ENCODE data around the gene GGACT. TPM values are rescaled to one million over a fixed set of nuclear protein-coding genes. Genes with fewer than 3 reads are reported as not detected.

The GGACT gene
- polyA plus RNA-seq, 1 donor from 2014 or later = 1.7 TPM

DNA sequence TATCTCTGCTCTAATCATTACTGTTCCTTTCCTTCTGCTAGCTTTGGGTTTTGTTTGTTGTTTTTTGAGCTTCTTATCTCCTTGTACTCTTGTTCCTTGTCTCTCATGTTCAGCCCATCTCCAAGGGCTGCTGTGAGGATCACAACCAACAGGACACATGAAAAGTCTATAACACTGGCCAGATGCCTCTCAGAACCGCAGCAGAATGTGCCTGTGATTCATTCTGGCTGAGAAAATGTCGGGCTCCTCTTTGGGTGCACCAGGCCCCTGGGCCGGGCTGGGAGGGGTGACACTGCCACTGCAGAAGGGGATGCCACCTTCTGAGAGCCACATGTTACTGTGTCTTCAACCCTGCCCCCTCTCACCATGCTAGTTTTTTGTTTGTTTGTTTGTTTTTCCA, 48.0 kb downstream of the GGACT start:
- Histone ChIP-seq H3K27me3 (ENCODE audit: insufficient read depth, low read depth, low read length) (no peaks in the 10 kb centered on the region), H3K27ac (ENCODE audit: low read length) (no peak overlapping the region), H3K4me3 (ENCODE audit: low read length) (no peak overlapping the region), H3F3A (ENCODE audit: insufficient read depth, low read length, poor library complexity, severe bottlenecking) (no peaks in the 10 kb centered on the region), H3K4me2 (ENCODE audit: low read length) (no peak overlapping the region), H3K36me3 (ENCODE audit: insufficient read depth, low read length) (no peaks in the 10 kb centered on the region), H2AFZ (ENCODE audit: low read depth, low read length) (no peak overlapping the region), H3K9me2 (ENCODE audit: insufficient read depth, low read length) (no peaks in the 10 kb centered on the region), H3K9me3 (ENCODE audit: low read length) (no peaks in the 10 kb centered on the region), H3K79me2 (replicated peaks; ENCODE audit: insufficient read depth, low read length) (no peaks in the 10 kb centered on the region), H4K20me1 (ENCODE audit: insufficient read depth) (no peaks in the 10 kb centered on the region), H3K9ac (ENCODE audit: low read length) (no peak overlapping the region)
- TF ChIP-seq REST (IDR thresholded peaks at IDR 0.05; ENCODE audit: borderline replicate concordance) (no peak), EZH2 (IDR thresholded peaks at IDR 0.05; ENCODE audit: borderline replicate concordance, insufficient read depth, low read length, poor library complexity, severe bottlenecking) (no peak), EP300 (conservative IDR thresholded peaks at IDR 0.05; ENCODE audit: poor library complexity, severe bottlenecking) (no peak)

GRCh38 chr13:100537951-100538462, 50.6 kb downstream of the GGACT start:
- Histone ChIP-seq H3K9me2 (ENCODE audit: insufficient read depth, low read length) (no peaks in the 10 kb centered on the region), H3K4me3 (ENCODE audit: low read length) (no peak overlapping the region), H4K20me1 (ENCODE audit: insufficient read depth) (no peaks in the 10 kb centered on the region), H3K27ac (ENCODE audit: low read length) (no peak overlapping the region), H3K9ac (ENCODE audit: low read length) (no peak overlapping the region), H2AFZ (ENCODE audit: low read depth, low read length) (no peak overlapping the region), H3K9me3 (ENCODE audit: low read length) (no peaks in the 10 kb centered on the region), H3K36me3 (ENCODE audit: insufficient read depth, low read length) (no peaks in the 10 kb centered on the region), H3K4me2 (ENCODE audit: low read length) (no peak overlapping the region), H3K27me3 (ENCODE audit: insufficient read depth, low read depth, low read length) (no peaks in the 10 kb centered on the region), H3F3A (ENCODE audit: insufficient read depth, low read length, poor library complexity, severe bottlenecking) (no peaks in the 10 kb centered on the region), H3K79me2 (replicated peaks; ENCODE audit: insufficient read depth, low read length) (no peaks in the 10 kb centered on the region)
- TF ChIP-seq RAD21 (conservative IDR thresholded peaks at IDR 0.05) (no peak), MXI1 (conservative IDR thresholded peaks at IDR 0.05; ENCODE audit: poor library complexity, severe bottlenecking) (no peak), EZH2 (IDR thresholded peaks at IDR 0.05; ENCODE audit: borderline replicate concordance, insufficient read depth, low read length, poor library complexity, severe bottlenecking) (no peak), SMC3 (conservative IDR thresholded peaks at IDR 0.05; ENCODE audit: poor library complexity) (no peak), EP300 (conservative IDR thresholded peaks at IDR 0.05; ENCODE audit: poor library complexity, severe bottlenecking) (no peak)

- Histone ChIP-seq H3K79me2 (replicated peaks; ENCODE audit: insufficient read depth, low read length) (no peaks in the 10 kb centered on the region), H3K27ac (ENCODE audit: low read length) (no peak overlapping the region), H3K9me2 (ENCODE audit: insufficient read depth, low read length) (no peaks in the 10 kb centered on the region), H3K4me2 (ENCODE audit: low read length) (no peak overlapping the region), H3F3A (ENCODE audit: insufficient read depth, low read length, poor library complexity, severe bottlenecking) (no peaks in the 10 kb centered on the region), H3K9me3 (ENCODE audit: low read length) (no peaks in the 10 kb centered on the region), H3K9ac (ENCODE audit: low read length) (no peak overlapping the region), H4K20me1 (ENCODE audit: insufficient read depth) (no peaks in the 10 kb centered on the region), H3K4me3 (ENCODE audit: low read length) (no peak overlapping the region), H3K27me3 (ENCODE audit: insufficient read depth, low read depth, low read length) (no peaks in the 10 kb centered on the region), H2AFZ (ENCODE audit: low read depth, low read length) (no peak overlapping the region), H3K36me3 (ENCODE audit: insufficient read depth, low read length) (no peaks in the 10 kb centered on the region)
- TF ChIP-seq, protein P1, sequence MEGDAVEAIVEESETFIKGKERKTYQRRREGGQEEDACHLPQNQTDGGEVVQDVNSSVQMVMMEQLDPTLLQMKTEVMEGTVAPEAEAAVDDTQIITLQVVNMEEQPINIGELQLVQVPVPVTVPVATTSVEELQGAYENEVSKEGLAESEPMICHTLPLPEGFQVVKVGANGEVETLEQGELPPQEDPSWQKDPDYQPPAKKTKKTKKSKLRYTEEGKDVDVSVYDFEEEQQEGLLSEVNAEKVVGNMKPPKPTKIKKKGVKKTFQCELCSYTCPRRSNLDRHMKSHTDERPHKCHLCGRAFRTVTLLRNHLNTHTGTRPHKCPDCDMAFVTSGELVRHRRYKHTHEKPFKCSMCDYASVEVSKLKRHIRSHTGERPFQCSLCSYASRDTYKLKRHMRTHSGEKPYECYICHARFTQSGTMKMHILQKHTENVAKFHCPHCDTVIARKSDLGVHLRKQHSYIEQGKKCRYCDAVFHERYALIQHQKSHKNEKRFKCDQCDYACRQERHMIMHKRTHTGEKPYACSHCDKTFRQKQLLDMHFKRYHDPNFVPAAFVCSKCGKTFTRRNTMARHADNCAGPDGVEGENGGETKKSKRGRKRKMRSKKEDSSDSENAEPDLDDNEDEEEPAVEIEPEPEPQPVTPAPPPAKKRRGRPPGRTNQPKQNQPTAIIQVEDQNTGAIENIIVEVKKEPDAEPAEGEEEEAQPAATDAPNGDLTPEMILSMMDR (IDR thresholded peaks at IDR 0.05; ENCODE audit: poor library complexity, severe bottlenecking) = no peak
- TF ChIP-seq RAD21 (conservative IDR thresholded peaks at IDR 0.05) = no peak
Observed at GRCh38 chr13:100537486-100537885, 51.1 kb downstream of the GGACT start.

Measured in neural cell (in vitro differentiated cells).